H1 (cell line): ENCODE data around the gene PCNX1. TPM values are rescaled to one million over a fixed set of nuclear protein-coding genes. Genes with fewer than 3 reads are reported as not detected.
"Not testable (repeated sequence)": the region's sequence is repeated elsewhere in the genome, so short reads cannot be mapped to it uniquely, and the experiment has no call there.

ENCODE experiments used
- CTCF ChIA-PET: fragments of 300-600 bp; sonication (Branson Sonifier 250); formaldehyde crosslinking; loops from one replicate; lab custom pipeline; 2021; ENCODE audit not compliant: partially characterized antibody; lab: Charles Lee
- POLR2A ChIA-PET: fragments of 300-600 bp; sonication (Branson Sonifier 250); formaldehyde crosslinking; loops from one replicate; lab custom pipeline; 2021; ENCODE audit warnings: inconsistent platforms; ENCODE audit not compliant: partially characterized antibody; lab: Charles Lee
- DNase-seq, 2 experiments: peaks; one replicate each; pipeline versions ENCODE4 v3.0.0 to v3.0.0-alpha.2; 2010 to 2022; ENCODE audit warnings: low spot score in 2 of 2, low read depth in 1 of 2, mixed read lengths in 1 of 2
- FAIRE-seq: peaks from 2 replicates; lab custom pipeline; 2011; peaks lifted over from hg19 to GRCh38; lab: Jason Lieb, UNC
- H2AFZ ChIP-seq: 2 replicates; pipeline ENCODE4 v1.8.1; 2012; ENCODE audit warnings: low read length, inconsistent platforms
- H2AK5ac ChIP-seq: 2 replicates; pipeline ENCODE4 v1.6.1; 2013; ENCODE audit warnings: low read depth, low read length
- H2BK120ac ChIP-seq: replicated peaks from 2 replicates; pipeline ENCODE3; 2013; ENCODE audit warnings: low read depth, low read length, inconsistent platforms
- H2BK12ac ChIP-seq: 2 replicates; pipeline ENCODE4 v1.6.1; 2013; ENCODE audit warnings: low read depth, low read length
- H2BK15ac ChIP-seq: 2 replicates; pipeline ENCODE4 v1.6.1; 2013; ENCODE audit warnings: low read length
- H2BK20ac ChIP-seq: 2 replicates; pipeline ENCODE4 v1.6.1; 2013; ENCODE audit warnings: low read length
- H2BK5ac ChIP-seq: 2 replicates; pipeline ENCODE4 v1.6.1; 2013; ENCODE audit warnings: low read depth, low read length
- H3K14ac ChIP-seq: 2 replicates; pipeline ENCODE4 v1.6.1; 2013; ENCODE audit warnings: inconsistent platforms; ENCODE audit not compliant: insufficient read length
- H3K18ac ChIP-seq: 2 replicates; pipeline ENCODE4 v1.6.1; 2013; ENCODE audit warnings: low read length; ENCODE audit errors: extremely low read depth
- H3K23ac ChIP-seq: 2 replicates; pipeline ENCODE4 v1.6.1; 2013; ENCODE audit warnings: inconsistent platforms; ENCODE audit not compliant: insufficient read length
- H3K23me2 ChIP-seq: 2 replicates; pipeline ENCODE4 v1.6.1; 2013; ENCODE audit warnings: low read depth, low read length
- H3K27ac ChIP-seq: 2 replicates; pipeline ENCODE4 v1.6.1; 2011; ENCODE audit warnings: low read depth, low read length, inconsistent platforms
- H3K27me3 ChIP-seq, 4 experiments: replicated peaks in 1 of 4; 1 replicate in 1 of 4; 2 replicates in 3 of 4; pipeline versions ENCODE4 v1.6.1 to v1.8.1; 2011 to 2013; ENCODE audit warnings: low read length in 3 of 4, mild to moderate bottlenecking in 3 of 4, inconsistent platforms in 2 of 4, mixed read lengths in 2 of 4, moderate library complexity in 1 of 4; ENCODE audit not compliant: control insufficient read depth in 3 of 4, insufficient read depth in 3 of 4; ENCODE audit errors: extremely low read depth in 1 of 4
- H3K36me3 ChIP-seq, 4 experiments: 2 replicates each; pipeline versions ENCODE4 v1.6.1 to v1.8.1; 2011 to 2013; ENCODE audit warnings: mild to moderate bottlenecking in 4 of 4, low read length in 3 of 4, moderate library complexity in 2 of 4, control low read depth in 1 of 4, inconsistent platforms in 1 of 4; ENCODE audit not compliant: insufficient read depth in 4 of 4, control insufficient read depth in 2 of 4
- H3K4ac ChIP-seq: replicated peaks from 2 replicates; pipeline ENCODE3; 2013; ENCODE audit warnings: low read length, low read depth, mixed read lengths, inconsistent platforms; ENCODE audit not compliant: insufficient read length
- H3K4me1 ChIP-seq, 4 experiments: replicated peaks in 1 of 4; 1 replicate in 1 of 4; 2 replicates in 3 of 4; pipeline versions ENCODE4 v1.6.1 to v1.8.1; 2011 to 2013; ENCODE audit warnings: low read length in 3 of 4, inconsistent platforms in 2 of 4, mixed read lengths in 1 of 4; ENCODE audit not compliant: insufficient read depth in 4 of 4, control insufficient read depth in 3 of 4
- H3K4me2 ChIP-seq, 2 experiments: 2 replicates each; pipeline versions ENCODE4 v1.6.1 to v1.8.1; 2011 to 2013; ENCODE audit warnings: low read depth in 2 of 2, low read length in 2 of 2, control low read depth in 1 of 2, inconsistent platforms in 1 of 2, mild to moderate bottlenecking in 1 of 2; ENCODE audit not compliant: insufficient read depth in 1 of 2
- H3K4me3 ChIP-seq, 4 experiments: fragments of 200-600, 300-600 bp in 1 of 4; sonication (generic), shearing (Covaris generic), sonication (Bioruptor Twin) in 1 of 4; 2 replicates each; pipeline versions ENCODE4 v1.5.1 to v1.8.1; 2011 to 2016; ENCODE audit warnings: low read length in 4 of 4, low read depth in 3 of 4, control low read depth in 2 of 4, inconsistent platforms in 2 of 4, mild to moderate bottlenecking in 2 of 4, mixed read lengths in 1 of 4, moderate library complexity in 1 of 4; ENCODE audit not compliant: insufficient read depth in 2 of 4; ENCODE audit errors: extremely low read depth in 1 of 4
- H3K56ac ChIP-seq: replicated peaks from 2 replicates; pipeline ENCODE3; 2013; ENCODE audit warnings: low read depth, mild to moderate bottlenecking, mixed read lengths, low read length, inconsistent platforms; ENCODE audit not compliant: insufficient read length
- H3K79me1 ChIP-seq: 2 replicates; pipeline ENCODE4 v1.6.1; 2013; ENCODE audit warnings: low read depth, low read length, control low read depth
- H3K79me2 ChIP-seq, 2 experiments: 2 replicates each; pipeline versions ENCODE4 v1.6.1 to v1.8.1; 2012 to 2013; ENCODE audit warnings: low read length in 2 of 2, mild to moderate bottlenecking in 2 of 2, inconsistent platforms in 1 of 2; ENCODE audit not compliant: insufficient read depth in 2 of 2, control insufficient read depth in 1 of 2
- H3K9ac ChIP-seq, 4 experiments: replicated peaks in 1 of 4; 1 replicate in 1 of 4; 2 replicates in 3 of 4; pipeline versions ENCODE4 v1.6.1 to v1.8.1; 2011 to 2013; ENCODE audit warnings: low read depth in 3 of 4, low read length in 3 of 4, control low read depth in 2 of 4, mild to moderate bottlenecking in 2 of 4, moderate library complexity in 2 of 4, inconsistent platforms in 1 of 4; ENCODE audit errors: extremely low read depth in 1 of 4
- H3K9me3 ChIP-seq, 2 experiments: 2 replicates each; pipeline versions ENCODE4 v1.6.1 to v1.8.1; 2012 to 2013; ENCODE audit warnings: mild to moderate bottlenecking in 2 of 2, moderate library complexity in 2 of 2, control low read depth in 1 of 2, inconsistent platforms in 1 of 2, low read depth in 1 of 2, low read length in 1 of 2, mixed read lengths in 1 of 2; ENCODE audit not compliant: insufficient read depth in 2 of 2
- H4K20me1 ChIP-seq, 2 experiments: replicated peaks in 1 of 2; 2 replicates each; pipeline versions ENCODE3 to v1.8.1; 2011 to 2013; ENCODE audit warnings: inconsistent platforms in 2 of 2, low read length in 2 of 2, mild to moderate bottlenecking in 1 of 2; ENCODE audit not compliant: insufficient read depth in 2 of 2, control insufficient read depth in 1 of 2
- H4K5ac ChIP-seq: 2 replicates; pipeline ENCODE4 v1.6.1; 2013; ENCODE audit warnings: low read length, low read depth, mixed read lengths, inconsistent platforms; ENCODE audit not compliant: insufficient read length
- H4K8ac ChIP-seq: 2 replicates; pipeline ENCODE4 v1.8.0; 2013; ENCODE audit warnings: mild to moderate bottlenecking, moderate library complexity, low read length, inconsistent platforms; ENCODE audit not compliant: insufficient read depth; ENCODE audit errors: extremely low read depth
- H4K91ac ChIP-seq: replicated peaks from 2 replicates; pipeline ENCODE3; 2013; ENCODE audit warnings: low read length, mixed read lengths, inconsistent platforms; ENCODE audit not compliant: insufficient read length
- YY1 ChIP-seq: IDR thresholded peaks from 2 replicates; pipeline ENCODE4 v1.6.1; 2011; ENCODE audit warnings: low read depth, mild to moderate bottlenecking, low read length
- WGBS, 2 experiments: shearing (Covaris generic) in 1 of 2; methylation state at CpG; one replicate each; pipeline versions ENCODE4 v1.1.6 to v1.1.7; 2013 to 2015; ENCODE audit warnings: low lambda C conversion rate in 2 of 2, mixed read lengths in 2 of 2, inconsistent platforms in 1 of 2, low coverage in 1 of 2, missing lambda C conversion rate in 1 of 2; ENCODE audit not compliant: insufficient replicate concordance in 2 of 2, insufficient coverage in 1 of 2, insufficient read length in 1 of 2; ENCODE audit errors: extremely low coverage in 1 of 2, missing lambda C conversion rate in 1 of 2; 5-methylcytosine and 5-hydroxymethylcytosine counted together
- polyA plus RNA-seq, 7 experiments: library from polyadenylated mRNA; depleted of rRNA in 3 of 7; stranded (reverse) in 5 of 7; unstranded in 2 of 7; fragments of >200 nt in 5 of 7; fragments of 200-250 nt in 2 of 7; gene quantifications; 1 replicate in 5 of 7; 2 replicates in 1 of 7; 4 replicates in 1 of 7; pipeline versions ENCODE4 v1.2.1 to v1.2.3, GENCODE V29; 2011 to 2013; ENCODE audit warnings: missing spikeins in 2 of 7, mixed read lengths in 2 of 7
- total RNA-seq: library from RNA; stranded (reverse); fragmentation: NEBNext Ultra II Directional; extraction: Animal tissue kit (Norgen Biotek cat#: 25700); gene quantifications from 2 replicates; pipeline ENCODE4 v1.2.1, GENCODE V29; 2021

The PCNX1 gene
- total and polyA plus RNA-seq, 2 of the 8 experiments (the other 6 are each of a cell fraction or from before 2014, with no cell fraction given), result 37.7 to 53.2 TPM

- POLR2A ChIA-PET, result no interaction called here
- no peak overlapping the region for H2BK120ac ChIP-seq
- H2AK5ac ChIP-seq, result no peak overlapping the region
- H2BK15ac ChIP-seq, result no peak overlapping the region
- H4K5ac ChIP-seq, result no peak overlapping the region
- no peaks in the 10 kb centered on the region for H4K20me1 ChIP-seq
- no peaks in the 10 kb centered on the region for H3K79me1 ChIP-seq
- no peak overlapping the region for H4K8ac ChIP-seq
- no peak overlapping the region for H3K18ac ChIP-seq
- no peak overlapping the region for H4K91ac ChIP-seq
- H3K23me2 ChIP-seq, result no peaks in the 10 kb centered on the region; the same call in 1 of the 2 replicates
- no peak overlapping the region for H3K14ac ChIP-seq
- CTCF ChIA-PET, result interaction anchor here (1.6 to 1.8 kb wide), 2 partner anchors 7 to 9 kb away, joined by 7 read pairs; no protein-coding TSS in a partner anchor
- H3K79me2 ChIP-seq, result no peaks in the 10 kb centered on the region
- H3K56ac ChIP-seq, result no peak overlapping the region
- H3K4ac ChIP-seq, result no peak overlapping the region
- no peaks in the 10 kb centered on the region for H3K36me3 ChIP-seq
- no peak for DNase-seq
- H2BK12ac ChIP-seq, result no peak overlapping the region
- H2BK20ac ChIP-seq, result no peak overlapping the region
- H3K4me1 ChIP-seq, result no peaks in the 10 kb centered on the region; a peak in 1 of 7 replicates
- no peak for FAIRE-seq
- no peak overlapping the region for H3K4me2 ChIP-seq
- H2AFZ ChIP-seq, result no peak overlapping the region
- no peak overlapping the region for H3K23ac ChIP-seq
- H3K27ac ChIP-seq, result no peak overlapping the region
- whole genome bisulfite sequencing, 2 experiments, result 90% methylated on average over 1 of the region's 1 CpG; no CpG with 5 or more reads in 1 of the 2 experiments
- H3K4me3 ChIP-seq, result no peak overlapping the region
- no peaks in the 10 kb centered on the region for H3K27me3 ChIP-seq
- no peak overlapping the region for H3K9ac ChIP-seq
- no peak for TF ChIP-seq YY1
- no peaks in the 10 kb centered on the region for H3K9me3 ChIP-seq
- no peak overlapping the region for H2BK5ac ChIP-seq
These were observed 27.8 kb upstream of the PCNX1 start for GRCh38 chr14:70879448-70879847.

- H2AFZ ChIP-seq, H4K91ac ChIP-seq, H3K36me3 ChIP-seq, H3K23ac ChIP-seq, H4K20me1 ChIP-seq, H4K5ac ChIP-seq, H3K4me1 ChIP-seq, H3K9me3 ChIP-seq, H2BK120ac ChIP-seq, H3K27me3 ChIP-seq, H2BK5ac ChIP-seq, H3K14ac ChIP-seq, H3K79me1 ChIP-seq, H2AK5ac ChIP-seq, H3K4me2 ChIP-seq, H3K9ac ChIP-seq, POLR2A ChIA-PET, H3K18ac ChIP-seq, H2BK15ac ChIP-seq, H3K27ac ChIP-seq, H4K8ac ChIP-seq, H2BK12ac ChIP-seq, H3K79me2 ChIP-seq, FAIRE-seq, H2BK20ac ChIP-seq, H3K4me3 ChIP-seq, DNase-seq, H3K4ac ChIP-seq, H3K23me2 ChIP-seq, H3K56ac ChIP-seq: not testable (repeated sequence)
- 100% methylated on average over 1 of the region's 1 CpG; no CpG with 5 or more reads in 1 of the 2 experiments for WGBS, 2 experiments
- CTCF ChIA-PET, result interaction anchor here (0.7 to 1.3 kb wide), 3 partner anchors 9 to 280 kb away, joined by 3 to 5 read pairs (median 3); partner anchors contain the start of gene PCNX1
These were observed 26.4 kb upstream of the PCNX1 start for GRCh38 chr14:70880888-70881287.
